ENCODE measurements around the gene GRIA1. TPM values are rescaled to one million over a fixed set of nuclear protein-coding genes. Genes with fewer than 3 reads are reported as not detected.

The GRIA1 gene
- total RNA-seq, 1 donor from 2014 or later, result 3.3 TPM

GRCh38 chr5:153704110-153704509 lies 213.6 kb downstream of the GRIA1 start:
- Mint-ChIP-seq H3K4me3 (no peak overlapping the region), H3K36me3 (peaks cover 14% of the 10 kb centered on the region), H3K9me3 (no peaks in the 10 kb centered on the region), H3K27me3 (ENCODE audit: insufficient read depth, low read depth) (no peaks in the 10 kb centered on the region), H3K27ac (no peak overlapping the region), H3K4me1 (peaks cover 24% of the 10 kb centered on the region)
- Histone ChIP-seq H3K27ac (no peak overlapping the region), H3K79me2 (ENCODE audit: low read depth) (no peaks in the 10 kb centered on the region), H3K9me3 (ENCODE audit: low read depth) (no peaks in the 10 kb centered on the region), H4K20me1 (ENCODE audit: low read depth) (no peaks in the 10 kb centered on the region), H3F3A (ENCODE audit: low read depth) (no peaks in the 10 kb centered on the region), H3K4me2 (no peak overlapping the region), H3K36me3 (no peaks in the 10 kb centered on the region), H3K4me3 (no peak overlapping the region), H3K4me1 (no peaks in the 10 kb centered on the region), H3K9ac (no peak overlapping the region), H2AFZ (replicated peaks) (no peak overlapping the region), H3K27me3 (no peaks in the 10 kb centered on the region)
- no peak for DNase-seq (ENCODE audit: low spot score)
- TF ChIP-seq EZH2 (IDR thresholded peaks at IDR 0.05) (no peak), EZH2phosphoT487 (IDR thresholded peaks at IDR 0.05) (no peak)
- TF ChIP-seq, protein P1, sequence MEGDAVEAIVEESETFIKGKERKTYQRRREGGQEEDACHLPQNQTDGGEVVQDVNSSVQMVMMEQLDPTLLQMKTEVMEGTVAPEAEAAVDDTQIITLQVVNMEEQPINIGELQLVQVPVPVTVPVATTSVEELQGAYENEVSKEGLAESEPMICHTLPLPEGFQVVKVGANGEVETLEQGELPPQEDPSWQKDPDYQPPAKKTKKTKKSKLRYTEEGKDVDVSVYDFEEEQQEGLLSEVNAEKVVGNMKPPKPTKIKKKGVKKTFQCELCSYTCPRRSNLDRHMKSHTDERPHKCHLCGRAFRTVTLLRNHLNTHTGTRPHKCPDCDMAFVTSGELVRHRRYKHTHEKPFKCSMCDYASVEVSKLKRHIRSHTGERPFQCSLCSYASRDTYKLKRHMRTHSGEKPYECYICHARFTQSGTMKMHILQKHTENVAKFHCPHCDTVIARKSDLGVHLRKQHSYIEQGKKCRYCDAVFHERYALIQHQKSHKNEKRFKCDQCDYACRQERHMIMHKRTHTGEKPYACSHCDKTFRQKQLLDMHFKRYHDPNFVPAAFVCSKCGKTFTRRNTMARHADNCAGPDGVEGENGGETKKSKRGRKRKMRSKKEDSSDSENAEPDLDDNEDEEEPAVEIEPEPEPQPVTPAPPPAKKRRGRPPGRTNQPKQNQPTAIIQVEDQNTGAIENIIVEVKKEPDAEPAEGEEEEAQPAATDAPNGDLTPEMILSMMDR (IDR thresholded peaks at IDR 0.05), result no peak

DNA sequence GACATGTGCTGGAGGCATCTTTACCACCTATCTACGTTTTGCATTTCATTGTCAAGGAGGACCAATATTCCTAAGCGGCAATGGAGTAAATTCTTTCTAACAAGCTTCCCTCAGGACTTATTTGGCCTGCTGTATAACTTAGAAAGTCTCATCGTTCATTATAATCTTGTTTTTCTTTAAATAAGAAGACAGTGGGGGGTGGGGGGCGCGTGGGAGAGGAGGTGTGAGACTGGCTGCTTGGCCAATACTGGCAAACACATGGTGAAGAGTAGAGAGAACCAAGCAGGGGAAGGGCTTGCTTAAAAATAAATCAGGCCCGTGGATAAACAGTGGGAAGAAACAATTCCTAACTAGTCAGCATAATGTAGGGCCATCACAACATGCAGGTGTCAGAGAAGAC lies 217.2 kb downstream of the GRIA1 start:
- TF ChIP-seq, protein P1 (IDR thresholded peaks at IDR 0.05), result no peak
- no peak for TF ChIP-seq EZH2phosphoT487 (IDR thresholded peaks at IDR 0.05)
- TF ChIP-seq EZH2 (IDR thresholded peaks at IDR 0.05), result no peak
- no peak overlapping the region for H3K27ac Mint-ChIP-seq

GRCh38 chr5:153711755-153712154 lies 221.3 kb downstream of the GRIA1 start:
- H2AFZ ChIP-seq (replicated peaks), result no peak overlapping the region
- no peaks in the 10 kb centered on the region for H3K27me3 ChIP-seq
- no peak overlapping the region for H3K4me2 ChIP-seq
- H3K36me3 Mint-ChIP-seq, result no peaks in the 10 kb centered on the region
- H3K36me3 ChIP-seq, result no peaks in the 10 kb centered on the region
- H3K9me3 ChIP-seq (ENCODE audit: low read depth), result no peaks in the 10 kb centered on the region
- H3F3A ChIP-seq (ENCODE audit: low read depth), result no peaks in the 10 kb centered on the region
- DNase-seq (ENCODE audit: low spot score), result no peak
- no peak overlapping the region for H3K27ac ChIP-seq
- H4K20me1 ChIP-seq (ENCODE audit: low read depth), result no peaks in the 10 kb centered on the region
- no peak overlapping the region for H3K4me3 Mint-ChIP-seq
- H3K4me3 ChIP-seq, result no peak overlapping the region
- H3K4me1 ChIP-seq, result no peaks in the 10 kb centered on the region
- H3K9ac ChIP-seq, result no peak overlapping the region
- H3K79me2 ChIP-seq (ENCODE audit: low read depth), result no peaks in the 10 kb centered on the region
- no peaks in the 10 kb centered on the region for H3K9me3 Mint-ChIP-seq
- no peaks in the 10 kb centered on the region for H3K27me3 Mint-ChIP-seq (ENCODE audit: insufficient read depth, low read depth)
- H3K27ac Mint-ChIP-seq, result no peak overlapping the region
- no peak for TF ChIP-seq EZH2phosphoT487 (IDR thresholded peaks at IDR 0.05)
- TF ChIP-seq, protein P1 (IDR thresholded peaks at IDR 0.05), result peak; percentile 18
- peaks cover 16% of the 10 kb centered on the region for H3K4me1 Mint-ChIP-seq

More for the DNA sequence above, 217.2 kb downstream of the GRIA1 start:
- Histone ChIP-seq H3K9ac (no peak overlapping the region), H3K27ac (no peak overlapping the region), H3K4me1 (no peaks in the 10 kb centered on the region), H3K4me2 (no peak overlapping the region), H3F3A (ENCODE audit: low read depth) (no peaks in the 10 kb centered on the region), H3K4me3 (no peak overlapping the region), H2AFZ (replicated peaks) (no peak overlapping the region), H4K20me1 (ENCODE audit: low read depth) (no peaks in the 10 kb centered on the region), H3K36me3 (no peaks in the 10 kb centered on the region), H3K79me2 (ENCODE audit: low read depth) (no peaks in the 10 kb centered on the region), H3K9me3 (ENCODE audit: low read depth) (no peaks in the 10 kb centered on the region), H3K27me3 (no peaks in the 10 kb centered on the region)
- peaks cover 7% of the 10 kb centered on the region for H3K4me1 Mint-ChIP-seq
- no peak overlapping the region for H3K4me3 Mint-ChIP-seq
- no peak for DNase-seq (ENCODE audit: low spot score)
- peaks cover 10% of the 10 kb centered on the region for H3K36me3 Mint-ChIP-seq
- H3K27me3 Mint-ChIP-seq (ENCODE audit: insufficient read depth, low read depth), result no peaks in the 10 kb centered on the region
- no peaks in the 10 kb centered on the region for H3K9me3 Mint-ChIP-seq

All from neural progenitor cell (in vitro differentiated cells).